Cardiac septum (tissue), 1 donor: ENCODE results near the gene BRICD5. TPM values are rescaled to one million over a fixed set of nuclear protein-coding genes. Genes with fewer than 3 reads are reported as not detected.
"Not testable (repeated sequence)": the region's sequence is repeated elsewhere in the genome, so short reads cannot be mapped to it uniquely, and the experiment has no call there.

Source experiments
- DNase-seq: peaks from one replicate; pipeline ENCODE4 v3.0.0-alpha.2; 2020; ENCODE audit warnings: low spot score
- intact Hi-C: fragments of 100-400 bp; cut with DNase I; formaldehyde crosslinking; loops from one replicate; pipeline ENCODE4 v1.14.0; 2022
- total RNA-seq: library from RNA; stranded (reverse); fragmentation: NEBNext Ultra II Directional; extraction: Animal tissue kit (Norgen Biotek cat#: 25700); gene quantifications from one replicate; pipeline ENCODE4 v1.2.1, GENCODE V29; 2021
- donor health status: DM: no; HTN: no; CAD: no.

BRICD5 gene
- total RNA-seq, 1 donor from 2014 or later = 7.0 TPM

DNA sequence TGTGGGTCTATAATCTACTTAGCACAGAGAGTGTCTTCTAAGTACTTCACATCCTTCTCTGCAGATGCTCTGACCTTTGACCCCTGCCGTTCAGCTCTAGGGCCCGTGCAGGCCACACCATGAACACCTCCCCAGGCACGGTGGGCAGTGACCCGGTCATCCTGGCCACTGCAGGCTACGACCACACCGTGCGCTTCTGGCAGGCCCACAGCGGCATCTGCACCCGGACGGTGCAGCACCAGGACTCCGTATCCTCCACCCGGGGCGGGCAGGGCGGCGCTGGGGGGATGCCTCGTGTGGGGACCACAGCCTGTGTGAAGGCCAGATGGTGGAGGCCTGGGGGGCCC, 4.7 kb downstream of the BRICD5 start:
- intact Hi-C loops = loop anchor here (5.0 kb wide), 1 partner anchor 49 kb away; the partner anchor contains the start of gene TRAF7
- DNase-seq = no peak

- intact Hi-C loops = loop anchor here (5.0 kb wide), 1 partner anchor 48 kb away; the partner anchor contains the start of gene TRAF7
- peak; percentile 92 for DNase-seq
Observed at GRCh38 chr16:2205104-2205966, 5.3 kb downstream of the BRICD5 start, which contains the start of gene MLST8. Gene MLST8 (plus strand): TSS chr16:2205454. CDS start chr16:2206086, 632 bp downstream.

DNA sequence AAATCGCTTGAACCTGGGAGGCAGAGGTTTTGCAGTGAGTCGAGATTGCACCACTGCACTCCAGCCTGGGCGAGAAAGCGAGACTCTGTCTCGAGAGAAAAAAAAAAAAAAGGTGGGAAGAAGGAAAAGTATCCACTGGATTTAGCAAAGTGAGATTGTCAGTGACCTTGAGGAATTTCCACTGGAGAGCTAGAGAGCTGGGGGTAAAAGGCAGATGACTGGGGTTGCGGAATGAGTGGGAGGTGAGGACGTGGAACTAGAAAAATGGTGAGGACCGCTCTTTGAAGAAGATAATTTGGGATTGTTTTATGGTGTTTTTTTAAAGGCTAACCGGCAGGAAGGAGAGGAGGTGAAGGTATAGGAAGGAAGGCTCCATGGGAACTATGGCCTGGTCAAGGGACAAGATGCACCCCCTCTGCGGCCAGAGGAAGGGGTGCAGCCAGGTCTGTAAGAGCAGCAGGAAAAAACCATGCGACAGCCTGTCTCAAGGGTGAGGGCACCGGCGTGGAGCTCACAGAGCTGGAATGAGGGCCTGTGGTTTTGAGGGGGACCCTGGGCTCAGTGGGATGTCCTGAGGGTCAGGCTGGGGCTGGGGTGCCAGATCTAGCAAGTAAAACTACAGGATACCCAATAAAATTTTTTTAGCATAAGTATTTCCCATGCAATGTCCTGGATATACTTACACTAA, 6.1 kb downstream of the BRICD5 start:
- no peak for DNase-seq
- intact Hi-C loops = loop anchor here (5.0 kb wide), 1 partner anchor 47 kb away; the partner anchor contains the start of gene TRAF7

DNA sequence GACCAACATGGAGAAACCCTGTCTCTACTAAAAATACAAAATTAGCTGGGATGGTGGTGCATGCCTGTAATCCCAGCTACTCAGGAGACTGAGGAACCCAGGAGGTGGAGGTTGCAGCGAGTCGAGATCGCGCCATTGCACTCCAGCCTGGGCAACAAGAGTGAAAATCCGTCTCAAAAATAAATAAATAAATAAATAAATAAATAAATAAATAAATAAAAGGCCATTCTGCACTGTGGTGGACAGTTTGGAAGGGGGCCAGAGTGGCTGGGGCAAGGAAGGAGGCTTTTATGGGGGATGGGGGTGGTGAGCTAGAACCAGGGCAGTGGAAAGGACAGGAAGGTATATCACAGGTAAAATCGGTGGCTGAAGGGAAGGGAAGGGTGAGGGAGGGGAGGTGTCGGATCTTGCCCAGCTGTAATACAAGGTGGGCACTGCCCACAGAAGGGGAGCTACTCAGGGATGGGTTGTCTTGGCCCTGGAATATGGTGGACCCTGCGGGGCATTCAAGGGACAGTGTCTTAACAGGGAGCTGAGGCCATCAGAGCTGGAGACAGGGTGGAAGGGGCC, 7.5 kb downstream of the BRICD5 start:
- DNase-seq, intact Hi-C loops: not testable (repeated sequence)

GRCh38 chr16:2200313-2200712, 10.3 kb downstream of the BRICD5 start:
- no peak for DNase-seq
- intact Hi-C loops = no loop called here

DNA sequence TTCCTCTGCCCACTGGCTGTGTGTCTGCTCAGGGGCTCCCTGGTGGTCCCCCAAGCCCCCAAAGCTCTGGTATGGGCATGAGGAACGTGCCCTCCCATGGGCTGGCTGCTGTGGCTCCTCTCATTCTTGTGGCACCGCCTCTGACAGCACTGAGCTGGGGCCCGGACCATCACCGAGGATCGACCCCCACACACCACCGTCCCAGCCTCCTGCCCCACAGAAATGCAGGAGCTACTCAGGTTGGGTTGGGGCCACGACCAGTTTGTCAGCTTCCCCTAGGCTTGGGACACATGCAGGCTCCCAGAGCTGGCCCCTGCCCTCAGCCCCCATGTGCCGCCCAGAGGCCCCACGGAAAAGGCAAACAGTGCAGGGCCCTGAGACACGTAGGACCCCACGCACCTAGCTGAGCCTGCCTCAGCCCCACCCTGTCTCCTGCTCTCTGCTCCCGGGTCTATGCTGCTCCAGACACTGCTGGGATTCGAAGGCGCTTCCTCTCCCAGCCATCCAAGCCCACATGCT, 11.0 kb downstream of the BRICD5 start:
- intact Hi-C loops = no loop called here

GRCh38 chr16:2199095-2199494, 11.6 kb downstream of the BRICD5 start:
- intact Hi-C loops = no loop called here
- no peak for DNase-seq

More for the DNA sequence above, 11.0 kb downstream of the BRICD5 start:
- DNase-seq = no peak

DNA sequence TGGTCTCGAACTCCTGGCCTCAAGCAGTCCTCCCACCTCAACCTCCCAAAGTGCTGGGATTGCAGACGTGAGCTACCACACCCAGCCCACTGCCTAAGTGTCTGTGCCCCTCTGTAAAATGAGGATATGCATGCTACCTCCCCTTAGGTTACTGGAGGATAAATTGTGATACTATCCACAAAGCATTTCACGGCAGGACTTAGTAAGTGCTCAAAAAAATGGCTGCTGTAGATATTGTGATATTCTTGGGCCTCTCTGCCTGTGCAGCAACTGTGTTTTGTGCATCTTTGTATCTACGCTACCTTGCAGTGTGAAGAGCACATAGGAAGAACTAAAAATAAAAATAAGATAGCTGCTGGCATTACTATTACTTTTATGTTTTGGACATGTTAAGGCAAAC, 12.4 kb downstream of the BRICD5 start:
- no peak for DNase-seq
- intact Hi-C loops = no loop called here

GRCh38 chr16:2197765-2198164, 12.9 kb downstream of the BRICD5 start:
- no peak for DNase-seq
- intact Hi-C loops = no loop called here

DNA sequence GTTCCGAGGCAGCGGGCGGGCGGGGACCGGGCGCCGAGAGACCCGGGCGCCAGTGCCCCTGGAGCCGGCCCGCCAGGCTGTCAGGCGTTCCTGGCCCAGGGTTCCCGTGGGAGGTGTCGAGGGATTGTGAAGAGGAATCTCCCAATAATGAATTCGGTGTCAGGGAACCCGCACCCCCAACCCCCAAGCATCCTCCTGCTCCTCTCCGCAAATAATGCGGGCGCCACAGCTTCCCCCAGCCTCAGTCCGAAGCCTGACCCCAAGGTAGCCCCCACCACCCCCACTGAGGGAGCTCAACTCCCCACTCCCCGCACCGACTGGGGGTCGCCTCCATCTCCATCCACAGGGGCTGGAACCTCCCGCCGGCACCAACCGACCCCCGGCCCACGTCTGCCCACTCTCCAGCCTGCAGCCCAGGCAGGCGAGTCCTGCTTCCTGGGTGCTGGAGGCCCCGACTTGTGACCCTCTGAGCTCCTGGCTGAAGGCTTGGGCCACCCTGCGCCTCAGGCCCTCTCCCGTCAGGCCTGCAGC, 13.6 kb downstream of the BRICD5 start:
- intact Hi-C loops = no loop called here
- no peak for DNase-seq

DNA sequence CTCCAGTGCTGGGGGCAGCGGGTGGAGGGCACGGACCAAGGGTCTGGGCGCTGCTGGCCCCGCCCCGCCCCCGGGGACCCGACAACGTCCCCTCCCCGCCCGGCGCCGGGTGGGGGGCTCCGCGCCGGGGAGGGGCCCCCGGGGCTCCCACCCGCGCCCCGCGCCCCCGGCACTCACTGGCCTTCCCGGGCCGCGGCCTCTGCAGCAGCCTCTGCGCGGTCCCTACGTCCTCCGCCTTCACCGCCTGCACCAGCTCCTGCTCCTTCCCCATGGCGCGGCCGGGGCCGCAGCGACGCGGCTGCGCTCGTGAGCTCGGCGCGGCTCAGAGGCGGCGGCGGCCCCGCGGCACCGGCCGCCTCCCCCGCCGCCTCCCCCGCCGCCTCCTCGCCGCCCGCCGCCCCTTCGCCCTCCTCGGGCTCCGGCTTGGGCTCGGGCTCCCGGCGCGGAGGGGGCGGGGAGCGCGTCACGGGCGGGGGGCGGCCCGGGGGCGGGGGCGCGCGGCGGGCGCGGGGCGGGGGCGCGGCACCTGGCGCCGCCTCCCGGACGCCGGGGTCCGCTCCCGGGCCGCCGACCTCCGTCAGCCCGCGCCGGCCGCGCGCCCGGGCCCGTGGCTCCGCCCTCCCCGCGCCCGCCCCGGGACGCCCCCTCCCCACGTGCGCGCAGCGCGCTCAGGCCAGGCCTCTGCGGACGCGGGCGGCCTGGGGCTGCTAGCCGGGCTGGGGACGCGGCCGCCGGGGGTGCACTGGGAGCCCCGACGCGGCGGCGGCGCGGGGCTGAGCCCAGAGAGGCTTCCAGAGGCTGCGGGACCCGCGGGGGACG, 14.3 kb downstream of the BRICD5 start, which contains the start of gene CASKIN1:
Gene CASKIN1, minus strand, starts transcription at position 444 of the 819 bp plus-strand sequence. Its CDS starts 173 bp downstream, at position 271.
- intact Hi-C loops = no loop called here
- no peak for DNase-seq

DNA sequence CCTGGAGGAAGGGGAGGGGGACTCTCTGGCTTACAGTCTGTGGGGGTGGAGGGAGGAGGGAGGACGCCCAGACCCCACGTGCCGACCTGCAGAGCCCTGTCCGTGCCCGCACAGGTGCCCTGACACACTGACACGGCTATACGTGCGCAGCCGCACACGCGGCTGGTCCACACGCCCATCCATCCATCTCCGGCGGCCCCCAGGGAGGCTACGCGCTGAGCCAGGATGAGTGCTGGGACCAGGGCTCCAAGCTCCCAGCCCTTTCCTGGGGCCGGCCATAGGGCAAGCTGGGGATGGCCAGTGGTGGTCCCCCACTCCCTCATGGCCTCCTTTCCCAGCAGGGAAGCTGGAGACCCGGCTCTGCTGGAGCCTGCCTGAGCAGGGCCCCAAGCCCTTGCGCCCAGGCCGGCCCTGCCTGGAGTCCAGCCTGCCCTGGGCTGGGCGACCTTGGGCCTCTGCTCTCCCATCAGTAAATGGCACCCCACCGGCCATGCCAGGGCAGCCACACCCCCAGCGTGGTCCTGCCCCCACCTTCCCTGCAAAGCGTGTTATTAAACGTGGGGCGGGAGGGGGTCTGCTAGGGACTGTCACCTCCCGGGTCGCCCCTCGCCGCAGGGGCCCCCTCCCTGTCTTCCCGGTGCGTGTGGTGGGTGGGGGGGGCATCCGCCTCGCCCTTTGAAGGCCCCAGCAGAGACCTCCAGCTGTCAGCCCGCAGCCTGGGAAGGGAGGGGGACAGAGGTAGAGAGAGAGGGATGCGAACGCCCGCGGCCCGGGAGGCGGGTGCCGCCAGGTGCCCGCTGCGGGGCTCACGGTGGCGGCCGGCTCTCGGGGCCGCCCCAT, 15.1 kb downstream of the BRICD5 start:
- intact Hi-C loops = no loop called here
- no peak for DNase-seq

GRCh38 chr16:2194852-2195321, 15.8 kb downstream of the BRICD5 start:
- no peak for DNase-seq
- intact Hi-C loops = no loop called here

- intact Hi-C loops = no loop called here
- DNase-seq = no peak
Observed at GRCh38 chr16:2194166-2194834, 16.4 kb downstream of the BRICD5 start.

DNA sequence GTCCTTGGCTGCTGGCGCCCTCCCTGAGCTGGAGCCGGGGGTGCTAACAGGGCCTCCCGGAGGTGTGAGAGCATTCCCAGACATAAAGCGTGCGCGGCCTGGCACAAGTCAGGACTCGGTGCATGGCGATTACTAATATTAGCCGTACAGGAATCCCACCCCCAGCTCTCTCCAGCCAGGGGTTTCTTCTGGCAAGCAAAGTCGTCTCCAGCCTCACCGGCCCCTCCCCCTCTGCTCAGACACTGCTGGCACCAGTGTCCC, 19.3 kb downstream of the BRICD5 start:
- DNase-seq = no peak
- intact Hi-C loops = no loop called here

- intact Hi-C loops = no loop called here
- DNase-seq = no peak
Observed at GRCh38 chr16:2190659-2191445, 19.8 kb downstream of the BRICD5 start.
